Measurements from ENCODE around the gene NFIX.

The NFIX gene

DNA sequence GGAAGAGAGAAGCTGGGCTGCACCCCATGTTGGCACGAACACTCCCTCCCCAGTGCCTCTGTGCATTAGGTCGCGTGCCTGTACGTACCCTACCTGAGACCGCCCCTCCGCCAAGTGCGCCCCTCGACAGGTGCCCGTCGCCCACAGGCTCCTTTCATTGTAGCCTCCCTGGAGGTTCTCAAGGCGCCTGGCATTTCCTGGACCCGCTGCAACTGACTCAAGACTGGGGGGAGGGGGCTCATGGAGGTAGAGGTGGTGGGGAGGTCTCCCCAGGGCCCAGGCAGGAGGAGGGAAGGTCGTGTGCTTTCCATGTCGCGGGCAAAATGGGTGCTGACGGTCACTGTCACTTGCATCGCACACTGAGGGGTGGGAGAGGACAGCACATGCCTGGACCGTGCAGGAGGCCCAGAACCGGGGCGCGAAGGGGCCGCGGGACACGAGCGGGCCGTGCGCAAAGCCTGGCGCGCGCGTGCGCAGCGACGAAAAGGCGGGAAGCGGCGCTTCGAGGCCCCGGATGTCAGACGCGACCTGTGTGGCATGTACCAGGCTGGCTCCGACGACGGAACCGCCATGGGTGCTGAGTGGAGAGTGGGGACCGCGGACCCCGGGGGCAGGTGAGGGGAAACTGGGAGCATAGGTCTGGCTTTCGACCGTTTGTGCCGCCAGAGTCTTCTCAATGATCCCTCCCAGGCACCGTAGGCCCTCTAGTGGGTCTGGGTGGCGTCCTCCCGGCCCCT is 16.5 kb downstream of the NFIX start:
- no peaks in the 10 kb centered on the region for H3K27me3 ChIP-seq (ENCODE audit: low read depth)
- H3K4me1 ChIP-seq: no peaks in the 10 kb centered on the region
- H3K36me3 ChIP-seq (replicated peaks): no peaks in the 10 kb centered on the region
- H3K4me3 ChIP-seq: no peak overlapping the region
- no peaks in the 10 kb centered on the region for H3K9me3 ChIP-seq
- in situ Hi-C loops (cut with MboI; ENCODE audit: low sequenced_read_pairs): no loop called here
- no peak for DNase-seq (ENCODE audit: low spot score in 2 of 2)

DNA sequence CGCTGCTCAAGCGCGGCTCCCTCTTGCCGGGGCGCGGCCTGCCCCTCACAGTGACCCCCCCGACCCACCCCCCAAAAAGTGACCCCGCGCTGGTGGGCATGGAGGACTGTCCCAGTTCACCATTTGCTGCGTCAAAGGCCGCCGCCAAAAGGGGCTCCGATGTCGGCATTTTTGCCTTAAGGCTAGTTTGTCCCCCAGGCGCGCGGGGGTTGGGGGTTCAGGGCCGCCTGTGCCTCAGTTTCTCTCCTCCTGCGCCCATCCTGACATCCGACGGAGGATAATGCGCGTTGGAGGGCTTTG is 17.1 kb downstream of the NFIX start:
- no peak for DNase-seq (ENCODE audit: low spot score in 2 of 2)
- Histone ChIP-seq H3K27me3 (ENCODE audit: low read depth) (no peaks in the 10 kb centered on the region), H3K4me1 (no peaks in the 10 kb centered on the region), H3K4me3 (no peak overlapping the region), H3K9me3 (no peaks in the 10 kb centered on the region), H3K36me3 (replicated peaks) (no peaks in the 10 kb centered on the region)
- in situ Hi-C loops (cut with MboI; ENCODE audit: low sequenced_read_pairs): no loop called here

DNA sequence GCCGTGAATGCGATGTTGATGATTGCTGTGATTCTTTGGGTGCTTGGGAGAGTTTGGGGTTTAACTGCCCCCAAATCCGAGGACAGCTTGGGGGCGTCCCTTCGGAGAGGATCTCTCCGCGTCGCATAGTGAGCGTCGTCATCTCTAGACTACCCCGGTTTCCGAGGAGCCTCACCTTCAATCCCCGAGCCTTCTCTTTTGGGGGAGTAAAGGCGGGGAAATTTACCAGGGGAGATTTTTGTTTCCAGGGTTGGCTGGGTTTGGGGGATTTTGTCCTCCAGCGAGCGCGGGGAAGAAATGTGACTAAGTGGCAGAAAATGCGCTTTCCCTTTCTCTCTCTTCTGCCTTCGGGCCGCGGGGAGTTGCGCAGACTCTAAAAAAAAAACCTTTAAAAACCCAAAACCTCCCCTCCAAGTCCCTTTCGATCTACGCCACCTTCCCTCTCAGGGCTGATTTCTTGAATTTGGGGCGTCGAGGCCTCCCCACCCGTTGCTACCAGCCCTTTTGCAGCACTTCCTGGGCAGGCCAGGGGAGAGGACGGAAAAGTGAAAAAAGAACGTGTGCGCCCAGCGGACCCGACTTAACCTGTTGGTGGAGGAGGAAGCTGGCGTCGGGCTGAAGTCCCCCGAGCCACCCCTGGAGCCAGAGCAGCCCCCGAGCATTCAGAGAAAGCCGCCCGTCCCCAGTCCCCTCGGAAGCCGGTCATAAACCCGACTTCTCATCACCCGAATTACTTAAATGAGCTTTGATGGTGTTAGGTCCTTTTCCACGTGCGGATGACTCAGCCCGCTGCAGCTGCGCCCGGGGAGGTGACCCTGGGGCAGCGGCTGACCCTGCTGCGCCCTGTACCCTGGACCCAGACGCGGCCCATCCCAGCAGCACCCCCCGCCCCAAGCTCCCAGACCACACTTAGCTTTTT is 17.7 kb downstream of the NFIX start:
- in situ Hi-C loops (cut with MboI; ENCODE audit: low sequenced_read_pairs): no loop called here
- Histone ChIP-seq H3K4me3 (no peak overlapping the region), H3K27me3 (ENCODE audit: low read depth) (no peaks in the 10 kb centered on the region), H3K9me3 (no peaks in the 10 kb centered on the region), H3K36me3 (replicated peaks) (no peaks in the 10 kb centered on the region), H3K4me1 (no peaks in the 10 kb centered on the region)
- no peak for DNase-seq (ENCODE audit: low spot score in 2 of 2)

DNA sequence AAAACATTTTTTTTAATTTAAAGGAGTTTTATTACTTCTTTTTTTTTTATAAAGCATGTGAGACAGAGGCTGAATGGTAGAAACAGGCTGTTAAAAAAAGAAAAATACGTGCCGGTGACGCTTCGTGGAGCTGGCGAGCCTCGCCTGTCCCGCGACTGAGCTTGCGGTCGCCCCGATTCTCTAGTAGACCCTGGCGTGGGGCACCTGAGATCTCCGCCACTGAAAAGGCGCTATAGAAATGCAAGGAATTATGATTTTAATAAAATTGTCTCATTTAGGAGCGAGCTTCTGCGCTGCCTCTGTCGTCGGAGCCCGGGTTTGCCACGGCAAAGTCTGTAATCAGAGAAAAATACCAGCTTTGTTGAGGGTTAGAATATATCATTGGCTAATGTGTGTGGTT is 18.4 kb downstream of the NFIX start:
- H3K9me3 ChIP-seq: no peaks in the 10 kb centered on the region
- no peak overlapping the region for H3K4me3 ChIP-seq
- in situ Hi-C loops (cut with MboI; ENCODE audit: low sequenced_read_pairs): no loop called here
- no peak for DNase-seq (ENCODE audit: low spot score in 2 of 2)
- no peaks in the 10 kb centered on the region for H3K4me1 ChIP-seq
- H3K27me3 ChIP-seq (ENCODE audit: low read depth): no peaks in the 10 kb centered on the region
- no peaks in the 10 kb centered on the region for H3K36me3 ChIP-seq (replicated peaks)

DNA sequence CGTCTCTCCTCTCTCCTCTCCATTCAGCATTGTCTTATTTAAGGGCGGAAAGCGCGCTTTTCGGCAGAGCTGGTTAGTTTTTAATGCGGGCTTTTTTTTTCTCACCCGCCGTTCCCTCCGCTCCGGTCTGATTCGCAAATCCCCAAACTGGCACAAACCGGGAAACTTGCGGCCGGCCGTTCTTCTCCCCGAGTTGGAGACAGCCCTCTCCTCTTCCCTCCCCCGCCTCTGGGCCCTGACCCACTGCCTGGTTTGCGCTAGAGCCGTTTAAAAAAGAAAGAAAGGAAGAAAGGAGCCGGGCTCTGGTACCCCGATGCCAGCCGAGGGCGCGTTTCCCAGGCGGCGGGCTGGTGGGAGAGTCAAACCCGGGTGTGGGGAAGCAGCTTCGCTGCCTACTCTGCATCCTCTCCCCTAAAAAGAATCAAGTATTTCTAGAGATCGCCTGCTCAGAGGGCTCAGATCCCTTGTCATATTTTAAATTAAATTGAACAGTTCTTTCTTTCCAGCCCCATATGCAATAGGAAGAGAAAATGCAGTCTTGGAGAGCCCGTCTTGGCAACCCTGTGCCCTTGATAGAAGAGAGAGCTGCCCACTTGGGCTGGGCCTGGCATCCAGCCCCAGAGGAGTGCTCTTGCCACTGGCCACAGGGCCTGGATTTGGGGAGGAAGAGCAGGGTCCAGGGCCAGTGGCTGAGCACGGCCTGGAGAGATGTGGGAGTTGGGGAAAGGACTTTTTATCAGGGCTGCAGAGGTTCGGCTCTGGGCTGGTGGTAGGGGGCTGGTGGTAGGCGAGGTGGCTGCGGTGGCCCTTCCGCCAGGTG is 19.0 kb downstream of the NFIX start:
- DNase-seq (ENCODE audit: low spot score in 2 of 2): no peak
- Histone ChIP-seq H3K4me3 (no peak overlapping the region), H3K4me1 (no peaks in the 10 kb centered on the region), H3K36me3 (replicated peaks) (no peaks in the 10 kb centered on the region), H3K27me3 (ENCODE audit: low read depth) (no peaks in the 10 kb centered on the region), H3K9me3 (no peaks in the 10 kb centered on the region)
- in situ Hi-C loops (cut with MboI; ENCODE audit: low sequenced_read_pairs): no loop called here

DNA sequence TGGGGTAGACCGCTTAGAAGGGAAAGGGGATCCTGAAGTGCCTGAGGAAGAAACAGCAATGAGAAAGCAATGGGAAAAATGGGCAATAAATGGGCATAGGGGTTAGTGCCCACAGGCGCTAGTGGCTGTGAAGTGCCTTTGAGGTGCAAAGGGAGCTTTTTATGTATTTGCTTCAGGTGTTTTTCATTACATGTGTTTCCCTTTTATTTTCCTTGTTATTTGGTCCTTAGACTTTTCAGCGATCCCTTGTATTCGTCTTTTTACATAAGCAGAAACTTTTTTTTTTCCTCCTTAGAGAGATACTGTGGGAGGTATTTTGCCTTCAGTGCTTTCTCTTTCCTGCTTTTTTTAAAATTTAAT is 19.6 kb downstream of the NFIX start:
- Histone ChIP-seq H3K4me1 (no peaks in the 10 kb centered on the region), H3K27me3 (ENCODE audit: low read depth) (no peaks in the 10 kb centered on the region)
- DNase-seq (ENCODE audit: low spot score in 2 of 2): no peak

DNA sequence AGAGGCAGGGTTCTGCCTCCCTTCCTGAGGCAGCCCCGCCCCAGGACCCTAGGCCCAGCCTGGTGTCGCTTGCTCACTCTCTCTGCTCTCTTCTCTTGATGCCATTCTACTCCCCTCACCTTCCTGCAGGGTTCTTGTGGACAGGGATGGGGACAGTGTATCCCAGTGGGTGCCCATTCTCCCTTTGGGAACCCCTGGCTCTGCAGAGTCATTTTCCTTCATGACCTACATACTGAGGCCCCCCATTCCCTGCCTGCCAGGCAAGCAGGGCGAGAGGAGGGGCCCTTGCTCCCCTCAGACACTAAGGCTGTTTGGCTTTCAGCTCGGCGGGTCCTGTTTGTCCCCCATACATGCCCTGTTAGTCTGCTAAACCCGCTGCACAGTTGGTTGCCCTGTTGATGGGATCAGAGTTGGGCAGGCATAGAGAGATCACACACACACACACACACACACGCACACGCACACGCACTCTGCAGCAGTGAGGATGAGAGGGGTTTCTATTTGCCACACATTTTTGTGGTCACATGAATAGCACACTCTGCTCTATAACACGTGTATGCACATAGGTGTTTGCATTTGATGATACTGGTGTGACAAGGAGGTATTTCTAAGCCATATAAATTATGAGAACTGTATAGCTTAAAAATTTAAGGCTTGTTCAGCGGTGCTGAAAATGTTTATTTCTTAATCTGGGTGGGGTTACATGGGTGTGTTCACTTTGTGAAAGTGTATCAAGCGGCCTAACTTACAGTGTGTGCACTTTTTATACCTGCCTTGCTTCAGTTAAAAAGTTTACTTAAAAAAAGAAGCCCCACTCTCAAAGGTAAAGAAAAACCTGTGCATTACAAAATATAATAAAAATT is 20.3 kb downstream of the NFIX start:
- Histone ChIP-seq H3K27me3 (ENCODE audit: low read depth) (no peaks in the 10 kb centered on the region), H3K4me1 (no peaks in the 10 kb centered on the region), H3K9me3 (no peaks in the 10 kb centered on the region), H3K36me3 (replicated peaks) (no peaks in the 10 kb centered on the region), H3K4me3 (no peak overlapping the region)
- no peak for DNase-seq (ENCODE audit: low spot score in 2 of 2)
- in situ Hi-C loops (cut with MboI; ENCODE audit: low sequenced_read_pairs): no loop called here

More for the DNA sequence above, 19.6 kb downstream of the NFIX start:
- H3K9me3 ChIP-seq: no peaks in the 10 kb centered on the region
- H3K36me3 ChIP-seq (replicated peaks): no peaks in the 10 kb centered on the region
- H3K4me3 ChIP-seq: no peak overlapping the region
- in situ Hi-C loops (cut with MboI; ENCODE audit: low sequenced_read_pairs): no loop called here

DNA sequence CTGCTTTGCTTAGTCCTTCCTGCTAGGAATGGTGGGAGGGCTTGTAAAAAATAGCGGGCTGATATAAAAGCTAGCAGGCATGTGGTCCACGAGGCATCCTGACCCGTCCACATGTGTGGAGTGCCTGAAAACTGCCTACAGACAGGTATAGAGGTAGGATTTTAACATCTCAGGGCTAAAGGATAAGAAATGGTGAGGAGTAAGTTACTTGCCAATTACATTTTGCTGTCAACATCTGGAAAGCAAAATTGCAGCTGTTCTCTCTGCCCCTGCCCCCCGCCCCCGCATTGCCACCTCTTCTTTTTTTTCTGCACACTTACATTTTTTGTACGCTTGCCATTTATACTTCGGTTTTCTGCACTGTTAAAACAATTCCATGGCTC is 21.0 kb downstream of the NFIX start:
- in situ Hi-C loops (cut with MboI; ENCODE audit: low sequenced_read_pairs): no loop called here
- Histone ChIP-seq H3K9me3 (no peaks in the 10 kb centered on the region), H3K36me3 (replicated peaks) (no peaks in the 10 kb centered on the region), H3K27me3 (ENCODE audit: low read depth) (no peaks in the 10 kb centered on the region), H3K4me1 (no peaks in the 10 kb centered on the region), H3K4me3 (no peak overlapping the region)
- DNase-seq (ENCODE audit: low spot score in 2 of 2): no peak

DNA sequence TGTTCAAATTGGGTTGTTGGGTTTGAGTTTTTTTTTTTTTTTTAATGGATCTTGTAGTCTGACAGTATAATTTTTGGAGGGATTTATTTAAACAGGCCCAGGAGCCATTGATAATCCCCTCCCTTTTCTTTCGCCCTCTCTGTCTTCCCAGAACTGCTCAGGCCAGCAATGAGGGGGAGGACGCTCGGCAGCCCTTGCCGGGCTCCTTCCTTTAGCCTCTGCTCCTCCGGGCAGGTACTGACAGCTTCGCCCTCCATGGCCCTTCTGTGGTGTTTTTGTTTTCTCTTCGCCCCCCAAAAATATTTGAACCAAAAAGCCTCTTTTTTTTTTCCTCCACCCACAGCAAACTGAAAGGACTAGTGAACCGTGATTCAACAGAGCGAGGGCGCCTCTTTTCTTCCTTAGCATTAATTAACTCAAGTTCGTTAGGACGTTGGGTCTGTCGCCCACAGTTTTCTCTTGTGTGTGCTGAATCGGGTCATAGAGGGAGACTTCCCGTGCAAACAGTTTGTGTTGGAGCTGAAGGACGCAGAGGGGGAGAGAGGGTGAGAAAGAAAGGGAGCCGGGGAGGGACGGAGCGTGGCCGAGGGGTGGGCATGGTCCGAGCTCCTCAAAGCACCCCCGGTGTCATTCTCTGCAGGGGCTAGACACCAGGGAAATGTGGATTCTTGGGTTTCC is 21.5 kb downstream of the NFIX start:
- no peak for DNase-seq (ENCODE audit: low spot score in 2 of 2)
- Histone ChIP-seq H3K9me3 (no peaks in the 10 kb centered on the region), H3K4me1 (no peaks in the 10 kb centered on the region), H3K4me3 (no peak overlapping the region), H3K36me3 (replicated peaks) (no peaks in the 10 kb centered on the region), H3K27me3 (ENCODE audit: low read depth) (no peaks in the 10 kb centered on the region)
- in situ Hi-C loops (cut with MboI; ENCODE audit: low sequenced_read_pairs): no loop called here

DNA sequence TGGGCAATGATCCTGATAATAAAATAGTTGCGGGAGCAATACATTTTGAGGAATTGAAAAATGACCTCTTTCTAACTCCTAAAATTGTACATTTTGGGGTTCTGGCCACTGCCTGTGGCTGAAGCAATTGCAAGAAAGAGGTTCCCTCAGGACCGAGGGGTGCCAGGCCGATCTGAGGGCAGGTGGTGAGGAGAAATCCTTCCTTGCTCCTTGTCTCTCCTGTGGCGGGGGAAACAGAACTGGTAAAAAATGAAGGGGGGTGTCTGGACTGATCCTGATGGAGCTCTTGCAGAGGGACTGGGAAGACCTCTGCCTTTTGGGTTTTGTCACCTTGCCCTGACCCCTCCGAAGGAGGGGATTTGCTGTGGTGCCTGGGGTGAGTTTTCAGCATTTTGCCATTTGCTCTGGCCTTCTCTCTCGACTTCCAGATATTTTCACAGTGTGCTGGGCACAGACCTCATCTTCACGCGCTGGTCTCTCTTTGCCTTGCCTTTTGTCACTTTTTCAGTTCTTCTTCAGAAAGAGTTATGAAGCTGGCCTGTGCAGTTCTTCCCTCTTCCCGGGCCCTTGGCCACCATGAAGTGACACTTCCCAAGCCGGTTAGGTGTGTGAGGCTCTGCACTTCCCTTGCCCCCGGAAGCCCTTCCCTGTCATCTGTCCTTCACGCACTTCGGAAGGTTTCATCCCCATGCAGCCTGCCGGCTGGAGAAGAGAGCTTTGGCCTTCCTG is 22.2 kb downstream of the NFIX start:
- Histone ChIP-seq H3K4me1 (no peaks in the 10 kb centered on the region), H3K27me3 (ENCODE audit: low read depth) (no peaks in the 10 kb centered on the region), H3K4me3 (no peak overlapping the region), H3K36me3 (replicated peaks) (no peaks in the 10 kb centered on the region), H3K9me3 (no peaks in the 10 kb centered on the region)
- in situ Hi-C loops (cut with MboI; ENCODE audit: low sequenced_read_pairs): no loop called here
- DNase-seq (ENCODE audit: low spot score in 2 of 2): no peak

DNA sequence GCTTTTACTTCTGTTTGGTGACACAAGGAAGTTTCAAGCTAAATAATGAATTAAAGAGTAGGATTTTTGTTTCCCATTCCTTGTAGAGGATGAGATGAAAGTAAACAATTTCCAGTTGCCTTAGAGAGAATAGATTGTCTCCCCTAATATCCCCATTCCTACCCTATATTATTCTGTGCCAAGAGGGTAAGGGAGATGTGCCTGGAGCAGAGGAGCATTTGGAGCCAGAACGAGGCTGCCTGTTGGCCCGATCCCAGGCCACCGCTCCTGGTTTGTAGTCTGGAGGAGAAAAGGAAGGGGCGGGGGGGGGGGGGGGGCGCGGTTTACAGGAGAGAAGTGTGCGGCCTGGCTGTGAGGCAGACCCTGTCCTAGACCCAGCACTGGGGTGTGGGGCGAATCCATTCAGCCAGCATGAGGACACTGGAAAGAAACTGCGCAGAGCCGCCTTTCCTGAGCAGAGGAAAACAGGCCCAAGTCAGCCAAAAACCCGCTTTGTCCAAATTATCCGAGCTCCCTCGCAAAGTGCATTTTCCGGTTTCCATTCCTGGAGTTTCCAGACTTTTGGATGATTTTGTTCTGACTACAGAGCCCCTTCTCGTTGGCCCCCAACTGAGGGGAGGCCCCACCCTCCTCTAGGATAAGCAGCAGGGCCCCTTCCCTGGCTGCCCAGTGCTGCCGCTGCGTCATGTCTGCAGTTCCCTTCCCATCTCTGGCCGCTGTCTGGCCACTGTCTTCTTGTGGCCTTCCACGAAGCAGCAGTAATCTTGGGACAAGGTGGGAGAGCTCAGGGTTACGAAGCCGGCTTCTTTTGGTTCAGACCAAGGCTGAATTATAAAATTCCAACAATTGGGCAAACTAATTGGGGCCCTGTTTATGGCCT is 23.0 kb downstream of the NFIX start:
- H3K36me3 ChIP-seq (replicated peaks): no peaks in the 10 kb centered on the region
- in situ Hi-C loops (cut with MboI; ENCODE audit: low sequenced_read_pairs): no loop called here
- no peak overlapping the region for H3K4me3 ChIP-seq
- peaks cover 2% of the 10 kb centered on the region; the same call in 1 of the 2 replicates for H3K4me1 ChIP-seq
- H3K9me3 ChIP-seq: no peaks in the 10 kb centered on the region
- no peak for DNase-seq (ENCODE audit: low spot score in 2 of 2)
- no peaks in the 10 kb centered on the region for H3K27me3 ChIP-seq (ENCODE audit: low read depth)

DNA sequence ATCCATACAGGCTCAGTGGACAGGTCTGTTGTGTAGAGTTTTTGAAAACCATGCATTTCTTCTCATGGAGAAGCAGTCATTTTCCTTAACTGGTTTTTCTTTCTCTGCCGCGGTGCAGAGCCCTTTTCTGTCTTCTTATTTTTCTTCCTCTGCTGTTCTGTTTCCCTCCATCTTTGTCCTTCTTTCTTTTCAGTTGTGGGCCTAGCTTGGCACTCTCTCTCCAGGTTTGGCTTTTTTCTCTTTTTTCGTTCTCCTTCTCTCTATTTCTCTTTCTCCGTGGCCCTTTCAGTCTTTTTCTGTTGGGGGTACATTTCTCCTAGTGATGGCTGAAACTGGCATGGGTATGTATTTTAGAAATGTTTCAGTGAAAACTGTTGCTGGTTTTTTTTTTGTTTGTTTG is 24.1 kb downstream of the NFIX start:
- in situ Hi-C loops (cut with MboI; ENCODE audit: low sequenced_read_pairs): no loop called here
- no peak overlapping the region for H3K4me3 ChIP-seq
- peaks cover 2% of the 10 kb centered on the region; the same call in 1 of the 2 replicates for H3K4me1 ChIP-seq
- no peak for DNase-seq (ENCODE audit: low spot score in 2 of 2)
- H3K36me3 ChIP-seq (replicated peaks): no peaks in the 10 kb centered on the region
- no peaks in the 10 kb centered on the region for H3K27me3 ChIP-seq (ENCODE audit: low read depth)
- H3K9me3 ChIP-seq: no peaks in the 10 kb centered on the region

Measured in HAP-1 (cell line).